GM12892 (cell line): ENCODE measurements around the gene ADGRL3.

Experiments used
- DNase-seq: peaks from one replicate; pipeline ENCODE4 v3.0.0; 2011; ENCODE audit not compliant: insufficient read length
- FAIRE-seq: peaks from 2 replicates; lab custom pipeline; 2011; peaks lifted over from hg19 to GRCh38; lab: Jason Lieb, UNC
- POLR2A ChIP-seq: IDR thresholded peaks from 2 replicates; pipeline ENCODE4 v1.6.1; 2011; ENCODE audit warnings: low read depth, low read length, control low read depth
- POLR2AphosphoS5 ChIP-seq: IDR thresholded peaks from 2 replicates; pipeline ENCODE4 v1.6.1; 2011; ENCODE audit warnings: low read depth, low read length, control low read depth
- TAF1 ChIP-seq: IDR thresholded peaks from 2 replicates; pipeline ENCODE4 v1.6.1; 2011; ENCODE audit warnings: low read depth, mild to moderate bottlenecking, control low read depth, low read length, borderline replicate concordance

Gene ADGRL3

DNA sequence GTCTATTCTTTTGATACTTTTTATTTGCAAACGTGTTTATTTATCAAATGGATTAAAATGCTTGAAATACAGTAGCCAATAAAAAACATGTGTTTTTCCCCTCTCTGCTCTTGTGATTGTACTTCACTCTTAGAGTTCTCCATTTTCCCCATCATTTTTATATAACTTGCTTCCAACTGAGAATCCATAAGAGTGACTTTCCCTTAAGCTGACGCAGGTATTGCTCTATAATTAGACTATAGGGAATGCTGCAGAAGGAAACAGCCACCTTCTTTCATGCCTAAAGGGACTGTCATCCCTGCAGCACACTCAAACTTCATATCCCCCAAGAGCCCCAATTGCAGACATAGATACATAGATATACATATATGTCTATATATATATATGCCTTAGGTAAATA lies 456.9 kb downstream of the ADGRL3 start:
- TF ChIP-seq POLR2AphosphoS5 (no peak), POLR2A (no peak), TAF1 (no peak)
- no peak for FAIRE-seq
- DNase-seq, result no peak

DNA sequence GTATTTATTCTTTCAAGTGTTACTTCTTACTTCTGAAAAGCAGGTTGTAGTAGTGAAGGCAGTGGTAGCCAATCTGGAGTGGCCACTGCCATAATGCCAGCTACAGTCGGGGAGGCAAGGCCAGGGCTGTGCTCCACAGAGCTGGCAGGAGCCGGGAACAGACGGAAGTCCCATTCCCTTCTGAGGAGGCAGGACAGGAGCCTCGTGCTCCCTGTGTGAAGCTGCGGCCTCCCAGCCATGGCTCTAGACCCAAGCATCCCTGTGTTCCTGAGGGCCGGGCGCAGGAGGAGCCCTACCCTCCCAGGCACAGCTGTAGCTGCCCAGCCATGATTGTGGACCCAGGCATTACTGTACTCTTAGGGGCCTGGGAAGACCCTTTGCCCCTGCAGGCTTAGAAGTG lies 461.8 kb downstream of the ADGRL3 start:
- FAIRE-seq, result no peak

DNA sequence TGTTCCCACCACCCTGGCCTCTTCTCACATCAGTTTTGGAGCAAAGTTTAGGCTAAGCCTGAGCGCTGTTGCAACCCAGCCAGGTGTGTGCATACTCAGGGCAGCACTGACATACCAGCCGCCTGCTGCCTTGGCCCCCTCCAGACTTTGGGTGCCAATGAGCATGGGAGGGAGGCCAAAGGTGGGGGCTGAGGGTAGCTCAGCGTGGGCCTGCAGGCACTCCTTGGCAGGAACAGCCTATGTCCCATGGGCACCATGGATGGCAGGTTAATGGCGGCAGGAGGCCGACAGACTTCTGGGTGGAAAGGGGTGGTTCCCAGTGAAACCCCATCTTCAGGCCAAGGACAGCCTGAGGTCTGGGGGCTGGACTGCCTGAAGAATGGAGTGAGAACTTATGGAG lies 462.2 kb downstream of the ADGRL3 start:
- TF ChIP-seq TAF1 (no peak), POLR2A (no peak), POLR2AphosphoS5 (no peak)
- FAIRE-seq (no peak), DNase-seq (no peak)

More for the DNA sequence above, 461.8 kb downstream of the ADGRL3 start:
- no peak for DNase-seq
- TF ChIP-seq TAF1 (no peak), POLR2A (no peak), POLR2AphosphoS5 (no peak)

GRCh38 chr4:61663310-61663709 lies 463.2 kb downstream of the ADGRL3 start:
- TF ChIP-seq TAF1 (no peak), POLR2AphosphoS5 (no peak), POLR2A (no peak)
- no peak for DNase-seq
- no peak for FAIRE-seq

GRCh38 chr4:61665649-61666048 lies 465.5 kb downstream of the ADGRL3 start:
- FAIRE-seq (no peak), DNase-seq (no peak)
- TF ChIP-seq POLR2AphosphoS5, result no peak
- no peak for TF ChIP-seq TAF1
- no peak for TF ChIP-seq POLR2A

DNA sequence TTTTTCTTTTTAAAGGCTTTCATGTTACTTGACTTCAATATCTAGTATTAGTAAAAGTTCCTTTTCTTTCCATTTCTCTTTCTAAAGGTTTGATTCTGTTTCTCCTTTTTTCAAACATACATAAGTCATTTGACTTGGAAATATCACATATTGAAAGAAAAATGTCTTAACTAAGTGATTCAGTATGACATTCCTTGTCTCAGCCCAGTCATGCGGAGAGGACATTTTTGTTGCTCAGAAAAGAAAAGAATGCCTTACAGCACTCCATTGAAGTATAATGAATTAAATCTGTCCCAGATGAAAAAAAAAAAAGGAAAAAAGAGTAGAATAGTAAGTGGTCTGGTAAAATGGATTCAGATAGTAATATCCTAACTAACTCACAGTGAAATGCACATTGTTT lies 466.1 kb downstream of the ADGRL3 start:
- no peak for TF ChIP-seq POLR2AphosphoS5
- TF ChIP-seq POLR2A, result no peak
- TF ChIP-seq TAF1, result no peak
- no peak for FAIRE-seq
- DNase-seq, result no peak

DNA sequence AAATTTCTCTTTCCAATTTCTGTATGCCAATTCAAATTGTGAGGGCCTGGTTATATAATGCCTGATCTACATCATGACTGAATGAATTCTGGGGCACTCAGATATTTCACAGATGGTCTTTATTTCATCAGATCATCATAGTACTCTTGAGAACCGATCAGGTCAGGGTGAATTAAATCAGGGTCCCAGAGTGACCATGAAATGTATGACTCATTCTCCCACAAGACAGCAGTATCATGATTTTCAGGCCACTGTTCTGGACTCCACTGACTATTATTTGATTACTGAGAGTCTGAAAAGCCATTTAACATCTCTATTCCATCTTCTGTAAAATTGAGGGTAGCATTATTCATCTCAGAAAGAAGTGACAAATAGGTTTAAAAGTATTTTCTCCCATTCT lies 471.5 kb downstream of the ADGRL3 start:
- DNase-seq (no peak), FAIRE-seq (no peak)
- TF ChIP-seq POLR2AphosphoS5 (no peak), POLR2A (no peak)

DNA sequence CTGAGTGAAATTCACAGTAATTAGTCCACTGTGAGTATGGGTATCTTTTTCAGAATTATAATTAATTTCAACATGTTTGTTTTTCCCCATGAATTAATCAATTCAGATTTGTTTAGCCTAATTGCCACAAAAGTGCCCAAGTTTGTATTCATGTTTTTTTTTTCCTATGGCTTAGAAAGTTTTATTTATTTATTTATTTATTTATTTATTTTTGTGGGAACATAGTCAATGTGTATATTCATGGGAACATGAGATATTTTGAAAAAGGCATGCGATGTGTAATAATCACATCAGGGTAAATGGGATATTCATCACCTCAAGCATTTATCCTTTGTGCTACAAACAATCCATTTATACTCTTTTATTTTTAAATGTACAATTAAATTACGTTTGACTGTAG lies 475.3 kb downstream of the ADGRL3 start:
- FAIRE-seq (no peak), DNase-seq (no peak)
- TF ChIP-seq POLR2AphosphoS5 (no peak), POLR2A (no peak), TAF1 (no peak)

DNA sequence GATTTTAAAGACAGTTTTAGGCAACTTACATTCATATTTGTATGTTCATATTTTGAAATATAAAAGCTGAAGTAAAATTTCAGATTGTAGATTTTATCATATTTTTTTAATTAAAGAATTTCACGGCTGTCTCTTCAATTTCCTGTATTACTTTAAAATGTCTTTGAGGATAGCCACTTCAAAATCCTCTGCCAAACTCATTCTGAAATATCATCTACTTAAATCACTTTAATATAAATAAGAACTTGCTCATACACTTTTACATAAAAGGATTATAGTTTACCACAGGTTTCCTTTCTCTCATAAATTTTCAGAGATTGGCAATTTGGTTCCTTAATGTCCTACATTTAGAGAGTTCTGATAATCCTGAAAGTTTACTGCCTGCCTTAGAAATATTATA lies 478.2 kb downstream of the ADGRL3 start:
- no peak for TF ChIP-seq TAF1
- no peak for TF ChIP-seq POLR2A
- no peak for TF ChIP-seq POLR2AphosphoS5
- no peak for FAIRE-seq
- no peak for DNase-seq

GRCh38 chr4:61693520-61693919 lies 493.4 kb downstream of the ADGRL3 start:
- FAIRE-seq, result no peak
- DNase-seq, result no peak
- no peak for TF ChIP-seq POLR2AphosphoS5
- TF ChIP-seq TAF1, result no peak
- TF ChIP-seq POLR2A, result no peak

DNA sequence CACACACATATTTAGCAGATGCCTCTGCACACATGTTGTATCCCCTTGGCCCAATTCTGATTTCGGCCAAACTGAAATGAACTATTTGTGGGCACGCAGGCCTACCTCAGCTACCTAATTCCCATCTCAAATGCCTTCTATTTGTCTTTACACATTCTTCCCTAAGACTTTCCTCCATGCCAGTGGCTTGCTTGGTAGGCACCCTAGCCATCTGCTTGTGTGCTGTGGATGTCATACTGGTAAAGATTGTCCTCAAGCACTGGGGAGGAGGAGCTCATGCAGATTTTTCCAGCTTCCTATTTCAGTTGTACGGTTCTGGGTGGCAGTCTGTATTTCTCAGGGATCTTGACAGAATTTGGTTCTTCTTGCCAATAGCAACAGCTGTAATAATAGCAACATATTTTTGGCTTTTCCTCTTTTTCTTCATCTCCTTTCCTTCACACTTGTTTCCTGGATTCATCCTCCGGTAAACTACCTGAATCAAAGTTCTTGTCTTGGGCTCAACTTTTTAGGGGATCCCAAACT lies 514.3 kb downstream of the ADGRL3 start:
- no peak for TF ChIP-seq TAF1
- no peak for TF ChIP-seq POLR2A
- no peak for TF ChIP-seq POLR2AphosphoS5
- no peak for DNase-seq
- FAIRE-seq, result no peak

- no peak for FAIRE-seq
- TF ChIP-seq POLR2A (no peak), POLR2AphosphoS5 (no peak), TAF1 (no peak)
- no peak for DNase-seq
Observed at GRCh38 chr4:61716426-61716825, 516.3 kb downstream of the ADGRL3 start.
